A673 (cell line): ENCODE results near the gene RBM5. TPM values are rescaled to one million over a fixed set of nuclear protein-coding genes. Genes with fewer than 3 reads are reported as not detected.

Experiments used
- BruUV-seq: library from RNA; stranded (reverse); fragments of 400-500 nt; replicated peaks from 2 replicates; lab custom pipeline; 2021; lab: Mats Ljungman, UMichigan
- CTCF ChIA-PET: fragments of 300-600 bp; sonication (Branson Sonifier 250); formaldehyde crosslinking; loops from one replicate; lab custom pipeline; 2022; ENCODE audit warnings: antibody characterized with exemption; lab: Charles Lee
- POLR2A ChIA-PET: fragments of 300-600 bp; sonication (Branson Sonifier 250); formaldehyde crosslinking; loops from one replicate; lab custom pipeline; 2022; ENCODE audit warnings: antibody characterized with exemption; ENCODE audit not compliant: low non-redundant PET; lab: Charles Lee
- DNase-seq: peaks from one replicate; pipeline ENCODE4 v3.0.0-alpha.2; 2015; ENCODE audit warnings: low spot score
- H3K27ac ChIP-seq: fragments of 200-600 bp; sonication (generic); 2 replicates; pipeline ENCODE4 v1.5.1; 2016; ENCODE audit warnings: mixed run types, low read depth, mild to moderate bottlenecking, mixed read lengths, antibody characterized with exemption, low read length; ENCODE audit not compliant: poor library complexity, severe bottlenecking
- H3K27me3 ChIP-seq: fragments of 200-600 bp; sonication (generic); replicated peaks from 2 replicates; pipeline ENCODE4 v1.6.1; 2017; ENCODE audit warnings: mixed run types, low read depth, mild to moderate bottlenecking, mixed read lengths, antibody characterized with exemption, low read length; ENCODE audit not compliant: insufficient read depth, poor library complexity
- H3K36me3 ChIP-seq: fragments of 200-600 bp; sonication (generic); 2 replicates; pipeline ENCODE4 v1.6.1; 2016; ENCODE audit warnings: mixed run types, mild to moderate bottlenecking, mixed read lengths, antibody characterized with exemption, low read length; ENCODE audit not compliant: insufficient read depth, poor library complexity, severe bottlenecking
- H3K4me1 ChIP-seq: fragments of 200-600 bp; sonication (generic); 2 replicates; pipeline ENCODE4 v1.6.1; 2017; ENCODE audit warnings: mixed run types, mild to moderate bottlenecking, mixed read lengths, antibody characterized with exemption, low read length; ENCODE audit not compliant: insufficient read depth, poor library complexity, severe bottlenecking
- H3K4me3 ChIP-seq: fragments of 200-600 bp; sonication (generic); 2 replicates; pipeline ENCODE4 v1.5.1; 2016; ENCODE audit warnings: low read depth, mixed run types, mild to moderate bottlenecking, mixed read lengths, low read length; ENCODE audit not compliant: poor library complexity, severe bottlenecking
- H3K9me3 ChIP-seq: fragments of 200-600 bp; sonication (generic); 2 replicates; pipeline ENCODE4 v1.6.1; 2016; ENCODE audit warnings: mixed run types, low read depth, mild to moderate bottlenecking, mixed read lengths, antibody characterized with exemption, low read length; ENCODE audit not compliant: poor library complexity, severe bottlenecking
- EZH2 ChIP-seq: fragments of 200-600 bp; sonication (generic); IDR thresholded peaks from 2 replicates; pipeline ENCODE4 v1.6.1; 2017; ENCODE audit warnings: borderline replicate concordance, low read depth, mild to moderate bottlenecking, mixed read lengths, antibody characterized with exemption, low read length; ENCODE audit not compliant: poor library complexity, severe bottlenecking
- intact Hi-C: fragments of 100-400 bp; cut with micrococcal nuclease; formaldehyde crosslinking; loops from one replicate; pipeline ENCODE4 v1.10.0; 2022; ENCODE audit not compliant: unreplicated experiment
- total RNA-seq: library from RNA; stranded (reverse); gene quantifications from 2 replicates; pipeline ENCODE4 v1.2.3, GENCODE V29; 2021
- TF ChIP-seq, protein P1 (sequence below): fragments of 300-800, 200-600 bp; sonication (generic); conservative IDR thresholded peaks from 2 replicates; pipeline ENCODE4 v1.5.1; 2017; ENCODE audit warnings: low read depth, mild to moderate bottlenecking, antibody characterized with exemption, low read length, moderate library complexity, mixed read lengths

Gene RBM5
- total RNA-seq, 1 experiment from 2014 or later: 80.6 TPM

DNA sequence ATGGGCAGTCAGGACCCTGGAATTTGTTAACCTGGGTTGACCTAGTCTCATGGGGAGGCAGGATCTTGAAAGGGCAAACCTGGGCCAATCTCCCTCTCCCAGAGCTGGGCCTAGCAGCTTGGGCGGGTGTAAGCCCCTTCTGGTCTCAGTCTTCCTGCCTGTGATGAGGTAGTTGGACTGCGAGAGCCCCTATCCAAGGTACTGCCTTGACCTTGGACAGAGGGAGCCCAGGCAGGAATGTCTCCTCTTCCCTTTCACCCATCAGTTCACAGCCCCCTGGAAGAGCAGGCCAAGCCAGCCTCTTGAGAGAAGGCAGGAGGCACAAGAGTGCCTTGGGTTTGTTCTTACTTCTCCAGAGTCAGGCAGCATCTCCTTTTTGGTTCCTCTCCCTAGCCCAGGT, 41.7 kb downstream of the RBM5 start:
- intact Hi-C loops: no loop called here
- ChIA-PET CTCF (no interaction called here), POLR2A (no interaction called here)
- H3K27me3 ChIP-seq: no peaks in the 10 kb centered on the region
- no peak overlapping the region for H3K4me3 ChIP-seq
- DNase-seq: no peak
- no peaks in the 10 kb centered on the region for H3K36me3 ChIP-seq
- no peaks in the 10 kb centered on the region for H3K4me1 ChIP-seq
- no peak overlapping the region for H3K27ac ChIP-seq
- TF ChIP-seq, protein P1, sequence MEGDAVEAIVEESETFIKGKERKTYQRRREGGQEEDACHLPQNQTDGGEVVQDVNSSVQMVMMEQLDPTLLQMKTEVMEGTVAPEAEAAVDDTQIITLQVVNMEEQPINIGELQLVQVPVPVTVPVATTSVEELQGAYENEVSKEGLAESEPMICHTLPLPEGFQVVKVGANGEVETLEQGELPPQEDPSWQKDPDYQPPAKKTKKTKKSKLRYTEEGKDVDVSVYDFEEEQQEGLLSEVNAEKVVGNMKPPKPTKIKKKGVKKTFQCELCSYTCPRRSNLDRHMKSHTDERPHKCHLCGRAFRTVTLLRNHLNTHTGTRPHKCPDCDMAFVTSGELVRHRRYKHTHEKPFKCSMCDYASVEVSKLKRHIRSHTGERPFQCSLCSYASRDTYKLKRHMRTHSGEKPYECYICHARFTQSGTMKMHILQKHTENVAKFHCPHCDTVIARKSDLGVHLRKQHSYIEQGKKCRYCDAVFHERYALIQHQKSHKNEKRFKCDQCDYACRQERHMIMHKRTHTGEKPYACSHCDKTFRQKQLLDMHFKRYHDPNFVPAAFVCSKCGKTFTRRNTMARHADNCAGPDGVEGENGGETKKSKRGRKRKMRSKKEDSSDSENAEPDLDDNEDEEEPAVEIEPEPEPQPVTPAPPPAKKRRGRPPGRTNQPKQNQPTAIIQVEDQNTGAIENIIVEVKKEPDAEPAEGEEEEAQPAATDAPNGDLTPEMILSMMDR: no peak
- TF ChIP-seq EZH2: no peak
- no TSS peak for BruUV-seq
- H3K9me3 ChIP-seq: no peaks in the 10 kb centered on the region

DNA sequence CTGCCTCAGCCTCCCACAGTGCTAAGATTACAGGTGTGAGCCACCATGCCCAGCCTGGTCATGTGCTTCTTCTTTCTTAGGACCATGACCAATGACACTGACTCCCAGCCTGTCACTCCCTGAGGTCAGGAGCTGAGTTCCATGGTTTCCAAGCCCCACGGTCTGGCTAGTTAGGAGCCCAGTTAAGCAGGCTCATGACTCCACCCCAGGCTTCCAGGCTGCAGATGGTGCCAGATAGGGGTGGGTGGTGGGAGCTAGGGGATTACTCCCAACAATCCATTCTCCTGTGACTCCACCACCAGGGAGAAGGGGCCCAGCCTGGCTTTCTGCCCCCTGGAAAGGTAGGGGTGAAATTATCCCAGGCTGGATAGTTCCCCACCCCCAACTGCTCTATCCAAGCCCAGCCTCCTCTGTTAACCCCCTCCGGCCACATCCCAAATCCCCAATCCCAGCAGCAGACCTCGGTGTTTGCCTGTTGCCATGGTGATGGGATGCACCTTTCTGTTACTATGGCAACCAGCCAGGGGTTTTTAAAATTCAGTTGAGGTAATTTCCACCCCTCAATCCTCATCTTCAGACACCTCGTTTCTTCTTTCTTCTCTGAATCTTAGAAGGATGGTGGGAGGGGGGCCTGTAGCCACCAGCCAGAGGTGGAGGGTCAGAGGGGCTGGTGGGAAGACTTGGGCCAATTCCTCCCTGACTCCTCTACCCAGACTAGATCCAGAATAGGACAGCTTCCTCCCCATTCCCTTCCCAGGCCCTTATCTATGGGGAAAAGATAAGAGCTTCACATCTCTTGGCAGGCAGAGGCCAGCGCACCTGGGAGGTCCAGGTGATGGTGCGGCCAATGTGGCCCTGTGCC, 43.9 kb downstream of the RBM5 start:
- ChIA-PET POLR2A (no interaction called here), CTCF (no interaction called here)
- no peak overlapping the region for H3K4me3 ChIP-seq
- intact Hi-C loops: no loop called here
- no TSS peak for BruUV-seq
- DNase-seq: no peak
- H3K4me1 ChIP-seq: peaks cover 16% of the 10 kb centered on the region
- no peaks in the 10 kb centered on the region for H3K9me3 ChIP-seq
- TF ChIP-seq, protein P1: no peak
- no peak for TF ChIP-seq EZH2
- no peaks in the 10 kb centered on the region for H3K36me3 ChIP-seq
- H3K27me3 ChIP-seq: no peaks in the 10 kb centered on the region
- H3K27ac ChIP-seq: no peak overlapping the region

DNA sequence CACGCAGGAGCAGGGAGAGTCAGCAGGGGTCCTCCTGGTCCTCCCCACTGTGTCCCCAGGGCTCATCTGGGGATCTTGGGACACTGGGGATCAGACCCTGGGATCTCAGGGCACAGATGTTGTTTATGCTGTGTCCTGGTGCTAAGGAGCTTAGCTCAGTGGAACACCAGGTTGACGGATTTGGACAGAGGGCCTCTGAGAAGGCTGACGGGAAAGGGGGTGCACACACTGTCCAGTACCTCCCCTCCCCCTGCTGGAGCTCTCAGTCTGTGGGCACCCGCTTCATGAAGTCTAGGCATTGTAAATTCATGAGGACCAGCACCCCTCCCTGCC, 44.5 kb downstream of the RBM5 start:
- ChIA-PET POLR2A (no interaction called here), CTCF (no interaction called here)
- TF ChIP-seq EZH2: no peak
- TF ChIP-seq, protein P1: no peak
- Histone ChIP-seq H3K36me3 (no peaks in the 10 kb centered on the region), H3K27ac (no peak overlapping the region), H3K9me3 (no peaks in the 10 kb centered on the region), H3K4me1 (peaks cover 22% of the 10 kb centered on the region), H3K4me3 (no peak overlapping the region), H3K27me3 (no peaks in the 10 kb centered on the region)
- intact Hi-C loops: no loop called here
- DNase-seq: no peak
- BruUV-seq: no TSS peak
